Middle frontal gyrus (tissue), 1 donor: ENCODE results near the gene MNX1.

Source experiments
- DNase-seq: peaks from one replicate; pipeline ENCODE4 v3.0.0-alpha.2; 2015; ENCODE audit warnings: low spot score; ENCODE audit errors: extremely low spot score

MNX1 gene

GRCh38 chr7:157010588-157011332 lies at the start of gene MNX1:
MNX1 (minus strand) TSS chr7:157010663; CDS start chr7:157010350, 313 bp downstream.
- no peak for DNase-seq

- no peak for DNase-seq
These were observed 49.1 kb upstream of the MNX1 start for GRCh38 chr7:157059534-157059933.

- DNase-seq, result no peak
These were observed 48.2 kb upstream of the MNX1 start for GRCh38 chr7:157058701-157059100.

- DNase-seq, result no peak
These were observed 47.6 kb upstream of the MNX1 start for GRCh38 chr7:157058068-157058467.

GRCh38 chr7:157056957-157057902 lies 46.8 kb upstream of the MNX1 start:
- no peak for DNase-seq

- no peak for DNase-seq
These were observed 45.8 kb upstream of the MNX1 start for GRCh38 chr7:157056246-157056645.

- no peak for DNase-seq
These were observed 44.5 kb upstream of the MNX1 start for GRCh38 chr7:157054927-157055326.

- no peak for DNase-seq
These were observed 42.7 kb upstream of the MNX1 start for GRCh38 chr7:157053118-157053517.

GRCh38 chr7:157047148-157047547 lies 36.7 kb upstream of the MNX1 start:
- no peak for DNase-seq

- DNase-seq, result no peak
These were observed 36.2 kb upstream of the MNX1 start for GRCh38 chr7:157046681-157047080.

GRCh38 chr7:157044943-157045660 lies 34.6 kb upstream of the MNX1 start:
- no peak for DNase-seq

- DNase-seq, result no peak
These were observed 33.8 kb upstream of the MNX1 start for GRCh38 chr7:157044147-157044687.

- DNase-seq, result no peak
These were observed 33.3 kb upstream of the MNX1 start for GRCh38 chr7:157043745-157044144.

- DNase-seq, result no peak
These were observed 31.2 kb upstream of the MNX1 start for GRCh38 chr7:157041514-157042277.

- no peak for DNase-seq
These were observed 30.5 kb upstream of the MNX1 start for GRCh38 chr7:157041004-157041403.

GRCh38 chr7:157037635-157038034 lies 27.2 kb upstream of the MNX1 start:
- no peak for DNase-seq

GRCh38 chr7:157037028-157037427 lies 26.6 kb upstream of the MNX1 start:
- DNase-seq, result no peak

- no peak for DNase-seq
These were observed 25.5 kb upstream of the MNX1 start for GRCh38 chr7:157035979-157036378.

- DNase-seq, result no peak
These were observed 24.8 kb upstream of the MNX1 start for GRCh38 chr7:157035302-157035701.
